Smooth muscle cell (in vitro differentiated cells): ENCODE data around the gene UBE2C. TPM values are rescaled to one million over a fixed set of nuclear protein-coding genes. Genes with fewer than 3 reads are reported as not detected.

Source experiments
- DNase-seq: peaks from one replicate; lab custom pipeline; 2025; ENCODE audit not compliant: unreplicated experiment; lab: John Stamatoyannopoulos, UW
- H2AFZ ChIP-seq: fragments of 200-600 bp; sonication (generic); 2 replicates; pipeline ENCODE4 v1.6.0; 2016; ENCODE audit warnings: antibody characterized with exemption, low read depth, mild to moderate bottlenecking
- H3F3A ChIP-seq: fragments of 200-600 bp; sonication (generic); 2 replicates; pipeline ENCODE4 v1.6.0; 2017; ENCODE audit warnings: antibody characterized with exemption, low read depth
- H3K27ac ChIP-seq: fragments of 200-600 bp; sonication (generic); 2 replicates; pipeline ENCODE4 v1.5.1; 2016; ENCODE audit warnings: low read depth, mild to moderate bottlenecking
- H3K27me3 ChIP-seq: fragments of 200-600 bp; sonication (generic); 2 replicates; pipeline ENCODE4 v1.6.1; 2016; ENCODE audit warnings: low read depth, mild to moderate bottlenecking
- H3K36me3 ChIP-seq: fragments of 200-600 bp; sonication (generic); 2 replicates; pipeline ENCODE4 v1.5.1; 2016; ENCODE audit warnings: low read depth
- H3K4me1 ChIP-seq: fragments of 200-600 bp; sonication (generic); 2 replicates; pipeline ENCODE4 v1.5.1; 2016; ENCODE audit warnings: low read depth
- H3K4me2 ChIP-seq: fragments of 200-600 bp; sonication (generic); 2 replicates; pipeline ENCODE4 v1.6.0; 2016; ENCODE audit warnings: mild to moderate bottlenecking
- H3K4me3 ChIP-seq: fragments of 200-600 bp; sonication (generic); 2 replicates; pipeline ENCODE4 v1.5.1; 2016; ENCODE audit warnings: mild to moderate bottlenecking
- H3K79me2 ChIP-seq: fragments of 200-600 bp; sonication (generic); 2 replicates; pipeline ENCODE4 v1.6.0; 2016; ENCODE audit warnings: low read depth, mild to moderate bottlenecking
- H3K9ac ChIP-seq: fragments of 200-600 bp; sonication (generic); 2 replicates; pipeline ENCODE4 v1.6.0; 2016; ENCODE audit warnings: low read depth
- H3K9me3 ChIP-seq: fragments of 200-600 bp; sonication (generic); replicated peaks from 2 replicates; pipeline ENCODE4 v1.5.1; 2016; ENCODE audit warnings: low read depth
- H4K20me1 ChIP-seq: fragments of 200-600 bp; sonication (generic); 2 replicates; pipeline ENCODE4 v1.6.0; 2016; ENCODE audit warnings: low read depth
- CTCF ChIP-seq: fragments of 200-600 bp; sonication (generic); IDR thresholded peaks from 2 replicates; pipeline ENCODE4 v1.5.1; 2017; ENCODE audit warnings: borderline replicate concordance, mild to moderate bottlenecking, antibody characterized with exemption; ENCODE audit not compliant: insufficient read depth, poor library complexity, severe bottlenecking
- WGBS: methylation state at CpG from one replicate; pipeline ENCODE4 v1.1.7; 2016; ENCODE audit warnings: low lambda C conversion rate; 5-methylcytosine and 5-hydroxymethylcytosine counted together
- polyA plus RNA-seq: library from polyadenylated mRNA; unstranded; fragments of >200 nt; fragmentation: Nextera tagmentation; extraction: Ambion mirVana; gene quantifications from 2 replicates; pipeline ENCODE4 v1.2.1, GENCODE V29; 2016
- total RNA-seq: library from RNA; depleted of rRNA; stranded (reverse); fragments of >200 nt; gene quantifications from 2 replicates; pipeline ENCODE4 v1.2.3, GENCODE V29; 2014

UBE2C gene
- total and polyA plus RNA-seq, 2 experiments from 2014 or later, result 35.1 to 66.5 TPM

- H3F3A ChIP-seq, result peaks cover 6% of the 10 kb centered on the region
- H3K9me3 ChIP-seq, result no peaks in the 10 kb centered on the region
- no peak overlapping the region for H3K4me3 ChIP-seq
- H3K36me3 ChIP-seq, result no peaks in the 10 kb centered on the region
- peaks cover 18% of the 10 kb centered on the region for H4K20me1 ChIP-seq
- no peak overlapping the region for H3K9ac ChIP-seq
- 93% methylated on average over 14 of the region's 14 CpGs for WGBS
- no peak overlapping the region for H3K27ac ChIP-seq
- no peaks in the 10 kb centered on the region for H3K27me3 ChIP-seq
- no peak overlapping the region for H2AFZ ChIP-seq
- no peaks in the 10 kb centered on the region for H3K4me1 ChIP-seq
- TF ChIP-seq CTCF, result no peak
- DNase-seq, result no peak
- no peaks in the 10 kb centered on the region for H3K79me2 ChIP-seq
- H3K4me2 ChIP-seq, result no peak overlapping the region
Measured at GRCh38 chr20:45843506-45843905, 31.1 kb downstream of the UBE2C start.

GRCh38 chr20:45845452-45845851 lies 33.0 kb downstream of the UBE2C start:
- no peak for DNase-seq
- Histone ChIP-seq H3K36me3 (no peaks in the 10 kb centered on the region), H3K4me1 (no peaks in the 10 kb centered on the region), H3K9ac (no peak overlapping the region), H3K4me2 (no peak overlapping the region), H3K4me3 (no peak overlapping the region), H3F3A (peaks cover 6% of the 10 kb centered on the region), H4K20me1 (peaks cover 15% of the 10 kb centered on the region), H2AFZ (no peak overlapping the region), H3K27me3 (no peaks in the 10 kb centered on the region), H3K9me3 (no peaks in the 10 kb centered on the region), H3K79me2 (no peaks in the 10 kb centered on the region), H3K27ac (no peak overlapping the region)
- no peak for TF ChIP-seq CTCF

GRCh38 chr20:45848421-45848820 lies 36.0 kb downstream of the UBE2C start:
- no peak for DNase-seq
- no peaks in the 10 kb centered on the region for H3K36me3 ChIP-seq
- WGBS, result 94% methylated on average over 2 of the region's 8 CpGs
- H3K27ac ChIP-seq, result no peak overlapping the region
- no peaks in the 10 kb centered on the region for H3K9me3 ChIP-seq
- no peak overlapping the region for H3K4me3 ChIP-seq
- H2AFZ ChIP-seq, result no peak overlapping the region
- no peaks in the 10 kb centered on the region for H3K79me2 ChIP-seq
- no peak for TF ChIP-seq CTCF
- no peak overlapping the region for H3K9ac ChIP-seq
- H3K4me1 ChIP-seq, result no peaks in the 10 kb centered on the region
- H4K20me1 ChIP-seq, result peaks cover 8% of the 10 kb centered on the region
- no peaks in the 10 kb centered on the region for H3F3A ChIP-seq
- H3K4me2 ChIP-seq, result no peak overlapping the region
- H3K27me3 ChIP-seq, result no peaks in the 10 kb centered on the region

GRCh38 chr20:45848969-45849582 lies 36.6 kb downstream of the UBE2C start:
- Histone ChIP-seq H3F3A (no peaks in the 10 kb centered on the region), H3K4me3 (no peak overlapping the region), H4K20me1 (peaks cover 7% of the 10 kb centered on the region), H3K9ac (no peak overlapping the region), H3K36me3 (no peaks in the 10 kb centered on the region), H3K79me2 (no peaks in the 10 kb centered on the region), H3K27ac (no peak overlapping the region), H3K4me2 (no peak overlapping the region), H3K27me3 (no peaks in the 10 kb centered on the region), H3K4me1 (no peaks in the 10 kb centered on the region), H3K9me3 (no peaks in the 10 kb centered on the region), H2AFZ (no peak overlapping the region)
- WGBS, result 97% methylated on average over 6 of the region's 8 CpGs
- TF ChIP-seq CTCF, result no peak
- no peak for DNase-seq
